RCC 7860 (cell line): ENCODE measurements around the gene DCST2.
"Not testable (repeated sequence)": the region's sequence is repeated elsewhere in the genome, so short reads cannot be mapped to it uniquely, and the experiment has no call there.

Experiments
- DNase-seq: peaks from one replicate; pipeline ENCODE4 v3.0.0-alpha.2; 2015; ENCODE audit warnings: low spot score
- FAIRE-seq: peaks from 2 replicates; lab custom pipeline; 2012; peaks lifted over from hg19 to GRCh38; lab: Jason Lieb, UNC

Gene DCST2

DNA sequence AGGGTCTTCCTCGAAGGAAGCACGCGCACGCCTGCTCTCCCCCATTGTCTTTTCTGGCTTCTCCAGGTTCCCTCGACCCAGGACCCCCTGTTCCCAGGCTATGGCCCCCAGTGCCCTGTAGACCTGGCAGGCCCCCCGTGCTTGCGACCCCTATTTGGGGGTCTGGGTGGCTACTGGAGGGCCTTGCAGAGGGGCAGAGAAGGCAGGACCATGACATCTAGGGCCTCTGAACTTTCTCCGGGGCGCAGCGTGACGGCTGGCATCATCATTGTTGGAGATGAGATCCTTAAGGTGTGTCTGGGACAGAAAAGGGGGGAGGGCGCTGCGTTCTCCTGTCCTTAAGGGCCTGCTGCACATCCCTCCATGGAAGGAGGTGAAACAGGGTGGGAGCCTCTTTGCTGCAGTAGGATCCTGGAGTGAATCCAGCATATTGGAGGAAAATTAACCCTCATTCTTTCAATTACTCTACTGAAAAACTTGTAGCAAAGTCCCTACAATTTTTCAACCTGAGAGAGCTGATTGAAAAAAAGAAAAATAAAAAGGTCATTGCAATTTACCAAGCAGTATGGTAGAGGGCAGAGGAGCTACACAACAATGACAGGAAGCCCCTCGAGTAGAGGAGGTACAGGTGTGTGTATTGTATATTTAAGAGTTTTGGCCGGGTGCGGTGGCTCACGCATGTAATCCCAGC is 49.7 kb downstream of the DCST2 start:
- FAIRE-seq (no peak), DNase-seq (no peak)

DNA sequence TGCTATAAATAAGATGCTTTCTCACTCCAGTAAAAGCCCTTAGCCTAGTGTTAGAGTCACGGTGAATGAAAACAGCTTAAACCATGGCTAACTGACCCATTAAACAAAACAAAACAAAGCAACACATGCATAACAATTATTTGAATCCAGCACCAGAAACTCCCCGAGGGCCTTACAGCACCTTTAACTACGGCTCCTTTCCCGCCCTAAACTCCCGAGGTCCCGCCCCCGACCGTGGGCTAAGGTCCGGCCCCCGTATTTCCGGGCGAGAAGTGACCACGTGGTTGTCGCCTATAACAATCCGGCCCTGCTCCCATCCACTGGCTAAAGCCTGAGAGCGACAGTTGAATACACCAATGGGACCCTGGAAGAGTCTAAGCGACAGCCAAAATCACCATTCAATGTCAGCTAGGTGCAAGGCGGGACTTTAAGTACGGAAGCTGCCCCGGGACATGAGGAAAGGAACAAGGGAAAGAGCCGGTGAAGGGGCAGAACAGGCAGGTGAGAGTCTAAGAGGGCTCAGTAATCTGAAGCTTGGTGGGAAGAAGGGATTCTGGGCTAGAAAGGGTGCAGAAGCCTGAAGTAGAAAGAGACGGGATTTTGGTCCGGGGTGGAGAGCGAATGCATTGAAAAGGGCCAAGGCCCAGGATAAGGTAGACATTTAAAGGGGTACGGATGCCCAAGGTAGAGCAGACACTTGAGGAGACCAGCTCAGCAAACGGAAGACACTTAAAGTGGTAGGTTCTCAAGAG is 50.5 kb downstream of the DCST2 start, which contains the start of gene FLAD1:
Gene FLAD1, plus strand, starts transcription at position 448 of the 752 bp plus-strand sequence. CDS start 351 bp downstream, outside the sequence.
- DNase-seq (peak; percentile 99), FAIRE-seq (peak; percentile 88)

DNA sequence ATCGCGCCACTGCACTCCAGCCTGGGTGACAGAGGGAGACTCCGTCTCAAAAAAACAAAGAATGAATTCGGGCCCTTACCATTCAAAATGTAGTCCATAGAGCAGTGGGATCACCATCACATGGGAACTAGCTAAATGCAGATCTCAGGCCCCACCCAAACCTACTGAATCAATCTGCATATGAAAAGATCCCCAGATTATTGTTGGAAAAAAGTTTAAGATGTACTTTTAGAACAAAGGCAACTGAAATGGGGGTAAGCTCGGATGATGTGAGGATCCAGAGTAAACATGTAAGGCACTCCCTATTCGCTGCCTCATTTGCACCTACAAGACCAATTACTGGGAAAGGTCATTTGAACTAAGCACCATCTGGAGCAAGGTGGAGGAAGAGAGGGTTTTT is 51.2 kb downstream of the DCST2 start:
- no peak for DNase-seq
- no peak for FAIRE-seq

DNA sequence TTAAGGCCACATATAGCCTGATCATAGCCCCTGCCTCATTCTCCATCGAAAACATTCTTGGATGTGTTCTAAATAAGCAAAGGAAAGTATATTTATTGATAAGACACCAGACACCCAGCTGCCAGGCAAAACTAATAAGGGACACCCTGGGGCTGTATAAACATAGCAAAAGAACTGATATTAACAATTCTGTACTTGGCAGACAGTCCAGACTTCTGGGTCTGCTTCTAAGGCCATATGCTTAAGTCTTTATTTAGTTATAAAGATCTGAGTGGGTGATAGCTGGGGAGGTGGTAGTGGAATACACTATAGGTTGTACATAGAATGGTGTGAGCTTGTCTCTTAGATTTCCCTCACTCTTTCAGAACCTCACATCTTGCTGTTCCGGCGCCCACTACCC is 55.2 kb downstream of the DCST2 start:
- DNase-seq (no peak), FAIRE-seq (no peak)

DNA sequence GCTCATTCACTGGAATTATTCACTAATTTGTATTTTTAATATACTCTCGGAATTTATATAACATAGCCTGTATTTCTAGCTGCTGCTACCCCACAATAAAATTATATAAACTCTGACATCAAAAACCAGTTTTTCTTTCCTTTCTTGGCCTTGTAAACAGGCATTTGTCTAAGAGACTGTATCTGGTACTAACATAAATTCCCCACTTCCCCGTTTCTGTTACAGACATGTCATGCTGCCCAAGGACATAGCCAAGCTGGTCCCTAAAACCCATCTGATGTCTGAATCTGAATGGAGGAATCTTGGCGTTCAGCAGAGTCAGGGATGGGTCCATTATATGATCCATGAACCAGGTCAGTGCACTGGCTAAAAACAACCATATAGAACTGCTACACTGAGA is 55.8 kb downstream of the DCST2 start:
- not testable (repeated sequence) for DNase-seq, FAIRE-seq

DNA sequence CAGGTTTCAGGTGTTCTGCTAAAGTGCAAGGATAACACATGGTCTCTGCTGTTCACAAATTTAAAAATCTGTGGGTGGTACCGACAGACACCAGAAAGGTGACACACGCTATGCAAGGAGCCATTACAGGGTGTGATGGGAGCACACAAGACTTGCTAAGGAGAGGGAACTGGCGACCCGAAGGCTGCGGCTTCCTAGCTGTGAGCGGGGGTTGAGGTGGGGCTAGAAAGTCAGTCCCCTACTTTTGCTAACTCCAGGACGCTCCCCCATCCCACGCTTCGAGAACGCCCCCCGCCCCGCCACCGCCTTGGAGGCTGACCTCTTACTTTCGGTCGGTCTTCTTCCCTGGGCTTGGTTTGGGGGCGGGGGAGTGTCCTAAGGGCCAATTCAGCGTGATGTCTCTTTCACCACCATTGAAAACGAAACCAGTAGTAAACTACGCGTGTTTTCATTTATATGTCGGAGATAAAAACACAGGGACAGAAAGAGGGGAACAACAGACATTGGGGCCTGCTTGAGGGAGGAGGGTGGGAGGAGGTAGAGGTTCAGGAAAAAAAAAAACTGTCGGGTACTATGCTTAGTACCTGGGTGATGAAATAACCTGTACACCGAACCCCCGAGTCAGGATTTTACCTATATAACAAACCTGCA is 58.0 kb downstream of the DCST2 start:
- FAIRE-seq: no peak
- no peak for DNase-seq

DNA sequence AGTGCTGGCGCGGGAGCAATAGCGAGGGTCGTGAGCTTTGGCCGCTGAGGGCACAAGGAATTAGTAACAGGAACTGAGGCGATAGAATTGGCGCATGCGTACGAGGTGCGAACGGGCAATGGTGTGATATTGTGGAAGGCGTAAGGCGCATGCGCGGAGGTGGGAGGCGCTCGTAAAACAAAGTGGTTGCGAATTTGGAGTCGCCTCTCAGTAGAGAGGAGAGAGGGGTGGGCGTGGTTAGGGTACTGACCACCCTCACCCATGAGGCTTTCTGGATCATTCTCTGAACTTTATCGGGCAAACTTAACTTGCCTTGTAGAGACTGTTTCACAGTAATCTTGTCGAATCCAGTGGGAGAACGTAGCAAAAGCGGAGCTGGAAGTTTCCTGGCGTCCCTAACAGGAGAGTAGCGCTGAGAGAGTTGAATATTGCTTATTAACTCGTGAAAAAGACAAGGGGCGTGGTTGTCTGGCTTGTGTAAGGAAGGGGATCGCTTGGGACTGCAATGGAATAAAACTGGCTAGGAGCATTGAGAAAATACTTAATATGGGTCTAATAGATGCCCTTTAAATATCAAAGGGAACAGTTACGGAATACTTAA is 58.7 kb downstream of the DCST2 start:
- DNase-seq (peak; percentile 94), FAIRE-seq (no peak)

DNA sequence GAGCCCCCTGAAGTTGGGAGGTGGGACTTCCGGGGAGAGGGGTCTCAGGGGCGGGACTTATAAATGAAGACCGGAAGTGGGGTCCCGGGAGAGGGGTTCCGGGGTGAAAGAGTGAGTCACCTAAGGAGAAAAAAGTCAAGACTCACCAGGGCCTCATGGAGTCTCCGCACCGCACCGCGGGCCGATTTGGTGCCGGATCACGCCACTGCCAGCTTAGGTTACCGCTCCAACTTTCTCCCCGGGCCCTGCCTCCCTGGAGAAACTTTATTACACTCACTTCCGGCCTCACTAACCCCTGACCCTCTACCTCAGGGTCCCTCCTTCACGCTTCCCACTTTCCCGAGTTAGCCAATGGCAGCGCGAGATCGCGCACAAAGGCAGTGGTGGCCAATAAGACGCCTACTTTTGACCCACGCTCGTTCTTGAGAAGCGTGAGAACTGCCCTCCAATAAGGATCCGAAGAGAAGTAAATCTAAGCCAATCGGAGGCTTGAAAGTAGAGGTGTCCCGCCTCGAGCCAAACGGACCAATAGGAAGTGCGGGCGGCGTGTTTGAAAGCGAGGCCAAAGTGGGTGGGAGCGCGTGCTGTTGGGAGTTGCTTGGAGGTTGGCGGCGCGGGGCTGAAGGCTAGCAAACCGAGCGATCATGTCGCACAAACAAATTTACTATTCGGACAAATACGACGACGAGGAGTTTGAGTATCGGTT is 59.3 kb downstream of the DCST2 start, which contains the start of gene CKS1B:
Gene CKS1B, plus strand, starts transcription at position 580 of the 706 bp plus-strand sequence. Its CDS starts 65 bp downstream, at position 645.
- FAIRE-seq: peak; percentile 96
- peak; percentile 100 for DNase-seq

DNA sequence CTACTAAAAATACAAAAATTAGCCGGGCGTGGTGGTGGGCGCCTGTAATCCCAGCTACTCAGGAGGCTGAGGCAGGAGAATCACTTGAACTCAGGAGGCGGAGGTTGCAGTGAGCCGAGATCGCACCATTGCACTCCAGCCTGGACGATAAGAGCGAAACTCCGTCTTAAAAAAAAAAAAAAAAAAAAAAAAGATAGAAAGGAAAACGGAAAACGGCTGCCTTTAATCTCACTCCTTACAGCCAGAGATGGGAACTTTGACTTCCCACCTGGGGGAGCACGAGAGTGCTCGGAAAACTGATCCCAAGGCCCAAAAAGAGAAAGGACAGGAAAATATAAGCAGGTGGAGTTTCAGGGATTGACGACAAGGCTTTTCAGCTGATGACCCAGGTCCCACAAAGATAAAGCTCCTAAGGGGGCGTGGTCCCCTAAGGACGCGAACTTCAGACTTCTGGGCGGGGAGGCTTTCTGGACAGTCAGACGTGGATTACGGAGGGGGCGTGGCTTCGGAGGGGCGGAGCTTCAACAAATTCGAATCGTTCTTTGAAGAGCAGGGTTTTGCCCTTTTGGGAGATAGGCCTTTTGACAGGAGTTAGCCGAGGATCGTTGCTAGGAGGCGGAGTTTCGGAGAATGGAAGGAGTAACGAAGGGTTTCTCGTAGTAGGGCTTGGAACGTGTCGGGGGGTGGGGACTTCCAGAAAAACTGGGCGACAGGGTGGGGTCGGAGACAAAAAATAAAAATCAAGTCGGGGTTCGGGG is 60.1 kb downstream of the DCST2 start:
- FAIRE-seq: peak; percentile 88
- peak; percentile 97 for DNase-seq

DNA sequence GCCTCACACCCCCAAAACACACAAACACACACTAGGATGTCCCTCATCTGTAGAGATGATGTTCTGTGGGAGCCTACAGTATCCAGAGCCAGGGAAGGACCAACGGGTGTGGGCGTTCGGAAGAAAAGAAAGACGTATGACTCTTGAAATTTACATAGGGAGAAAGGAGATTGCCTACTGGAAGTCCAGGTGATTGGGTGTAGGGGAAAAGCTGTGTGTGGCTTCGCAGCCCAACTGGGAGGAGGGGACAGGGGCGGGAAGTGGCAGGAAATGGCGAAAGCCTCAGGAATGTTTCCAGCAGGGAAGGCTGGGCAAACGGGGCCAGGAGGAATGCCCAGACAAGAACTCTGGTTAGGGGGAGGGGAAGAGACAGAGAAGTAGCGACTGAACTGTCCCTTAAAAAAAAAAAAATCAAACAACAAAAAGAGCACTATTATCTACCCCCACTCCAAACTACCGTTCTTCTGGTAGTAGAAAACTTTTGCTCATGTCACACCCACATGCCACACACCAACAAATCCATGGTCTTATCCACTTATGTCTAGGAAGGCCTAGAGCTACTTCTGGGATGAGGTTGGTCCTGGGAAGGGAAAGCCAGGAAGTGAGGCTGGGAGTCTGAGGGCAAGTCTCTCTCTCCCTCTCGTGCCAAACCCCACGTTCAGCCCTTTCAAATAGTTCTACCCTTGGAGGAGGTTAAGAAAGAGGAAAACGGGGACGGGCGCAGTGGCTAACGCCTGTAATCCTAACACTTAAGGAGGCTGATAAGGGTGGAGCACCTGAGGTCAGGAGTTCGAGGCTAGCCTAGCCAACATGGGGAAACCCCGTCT is 60.9 kb downstream of the DCST2 start:
- FAIRE-seq: peak; percentile 87
- DNase-seq: peak; percentile 95

DNA sequence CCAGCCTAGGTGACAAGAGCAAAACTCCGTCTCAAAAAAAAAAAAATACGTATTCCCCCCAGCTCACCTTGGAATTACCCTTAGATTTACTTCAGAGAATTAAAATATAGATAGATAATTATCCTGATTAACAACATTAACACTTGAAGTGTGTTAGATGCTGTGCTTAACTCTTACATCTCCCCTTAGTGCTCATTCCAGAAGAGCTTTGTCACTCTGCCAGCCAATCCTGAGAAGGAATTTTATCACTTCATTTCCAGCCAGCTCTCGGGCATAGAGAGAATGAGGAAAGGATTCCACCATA is 61.4 kb downstream of the DCST2 start:
- DNase-seq: no peak
- FAIRE-seq: no peak

DNA sequence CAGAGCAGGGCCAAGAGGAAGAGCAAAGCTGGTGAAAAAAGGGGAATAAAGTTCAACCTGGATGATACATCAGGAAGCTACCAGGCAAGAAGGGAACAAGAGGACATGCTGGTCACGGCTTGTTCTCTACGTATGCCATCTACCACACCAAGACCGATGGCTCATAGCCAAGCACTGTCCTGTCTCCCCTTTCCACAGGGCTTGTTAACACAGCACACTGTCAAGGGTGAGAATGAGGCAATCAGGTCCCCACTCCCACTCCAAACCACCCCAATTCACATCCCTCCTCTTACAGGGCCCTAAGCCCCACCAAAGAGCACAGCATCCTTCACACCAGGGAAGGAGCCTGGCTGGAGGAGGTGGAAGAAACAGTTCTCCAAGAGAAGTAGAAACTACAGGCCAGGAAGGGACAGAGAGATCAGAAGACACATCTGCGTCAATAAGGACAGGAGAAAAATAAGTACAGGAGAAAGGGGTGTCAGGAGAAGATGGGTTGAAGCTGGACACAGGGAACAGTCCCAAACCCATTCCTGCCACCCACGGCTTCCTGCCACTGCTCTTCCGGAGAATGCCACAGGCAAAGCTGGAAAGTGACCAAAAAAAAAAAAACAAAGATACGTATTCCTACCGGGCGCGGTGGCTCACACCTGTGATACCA is 62.1 kb downstream of the DCST2 start:
- FAIRE-seq: no peak
- no peak for DNase-seq

DNA sequence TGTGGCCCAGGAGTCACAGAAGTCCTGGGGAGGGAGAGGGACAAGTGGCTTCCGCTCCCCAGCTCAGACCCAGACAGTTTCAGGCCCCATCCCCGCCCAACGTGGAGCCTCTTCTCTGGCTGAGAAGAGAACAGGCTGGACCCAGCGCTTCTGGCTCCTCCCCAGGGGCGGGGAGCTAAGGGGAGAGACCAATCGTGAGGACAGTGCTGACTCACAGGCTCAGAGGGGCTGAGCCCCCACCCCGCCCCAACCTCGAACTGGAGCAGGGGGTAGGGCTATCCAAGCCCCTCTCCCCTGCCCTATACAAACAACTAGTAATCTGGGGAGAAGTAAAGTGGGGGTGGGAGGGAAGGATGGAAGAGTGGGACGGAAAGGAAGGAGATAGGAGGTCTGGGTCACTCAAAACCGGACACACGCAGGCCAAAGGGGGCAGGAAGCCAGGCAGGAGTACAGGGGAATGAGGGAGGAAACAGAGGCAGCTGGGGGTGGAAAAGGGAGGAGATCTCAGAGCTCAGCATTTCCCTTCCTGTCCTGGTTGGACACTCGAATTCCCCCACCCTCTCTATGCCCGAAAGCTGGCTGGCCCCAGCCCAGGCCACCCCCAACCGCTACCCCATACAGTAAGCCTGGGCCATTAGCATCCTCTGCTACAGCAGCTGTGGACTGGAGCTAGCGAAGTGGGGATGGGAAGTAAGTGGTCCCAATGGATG is 62.8 kb downstream of the DCST2 start, which contains the start of gene SHC1:
Gene SHC1, minus strand, starts transcription at position 117 of the 710 bp plus-strand sequence. CDS start 221 bp downstream, outside the sequence.
- DNase-seq (peak; percentile 90), FAIRE-seq (peak; percentile 79)

DNA sequence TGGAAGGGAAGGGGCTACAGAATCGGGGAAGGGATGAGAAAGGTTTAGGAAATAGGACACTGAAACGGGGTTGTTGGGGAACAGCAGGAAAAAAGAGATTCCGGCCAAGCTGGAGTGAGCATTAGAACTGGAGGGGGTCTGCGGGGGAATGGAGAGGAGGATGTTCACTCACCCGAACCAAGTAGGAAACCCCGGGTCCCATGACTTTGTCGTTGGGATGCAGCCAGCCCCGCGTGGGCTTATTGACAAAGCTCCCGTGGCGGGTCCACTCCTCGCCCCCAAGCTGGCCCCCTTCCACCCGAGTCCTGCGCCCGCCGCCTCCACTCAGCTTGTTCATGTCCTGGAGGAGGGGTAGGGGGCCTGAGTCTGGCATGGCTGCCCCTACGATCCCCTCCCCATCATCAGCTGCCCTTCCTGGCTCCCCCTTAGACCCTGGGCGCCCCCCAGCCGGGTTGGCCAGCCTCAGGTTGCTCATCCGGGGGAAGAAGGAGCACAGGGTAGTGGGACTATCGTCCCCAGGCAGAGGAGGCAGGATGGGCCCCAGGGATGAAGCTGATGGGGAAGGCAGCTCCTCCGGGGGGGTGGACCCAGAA is 63.6 kb downstream of the DCST2 start:
- no peak for FAIRE-seq
- DNase-seq: no peak

DNA sequence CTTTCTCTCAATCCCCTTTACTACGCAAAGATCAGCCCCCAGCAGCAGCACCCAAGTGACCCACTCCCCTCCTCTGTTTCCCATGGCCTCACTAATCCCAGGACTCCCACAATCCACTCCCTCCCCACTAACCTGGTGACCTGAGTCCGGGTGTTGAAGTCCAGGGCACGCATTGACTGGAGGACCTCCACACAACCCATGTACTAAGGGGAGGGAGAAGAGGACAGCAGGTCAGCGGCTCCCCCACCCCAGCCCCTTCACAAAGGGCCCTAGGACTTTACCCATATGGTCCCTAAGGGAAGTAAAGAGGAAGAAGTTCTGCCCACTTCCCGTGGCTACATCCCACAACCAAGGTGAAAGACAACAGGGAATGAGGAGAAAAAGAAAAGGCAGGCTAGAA is 64.3 kb downstream of the DCST2 start:
- no peak for FAIRE-seq
- DNase-seq: no peak

DNA sequence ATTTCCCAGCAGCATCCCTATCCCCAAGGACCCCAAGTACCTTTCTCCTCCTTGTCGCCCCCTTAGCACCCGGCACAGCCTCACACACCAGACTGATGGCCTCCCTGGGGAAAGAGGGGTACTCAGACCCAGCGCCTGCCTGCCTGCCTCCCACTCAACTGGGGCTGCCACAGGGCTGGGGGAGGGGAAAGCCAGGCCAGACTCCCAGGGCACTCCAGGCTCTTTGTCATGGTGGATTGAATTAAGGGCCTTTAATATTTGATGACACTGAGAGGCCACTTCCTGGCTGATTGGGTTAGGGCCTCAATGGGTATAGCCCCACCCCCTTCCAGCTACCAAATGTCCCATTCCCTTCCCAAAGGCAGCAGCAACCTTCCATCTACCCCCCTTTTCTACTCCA is 64.8 kb downstream of the DCST2 start:
- DNase-seq (no peak), FAIRE-seq (no peak)
